Endothelial cell (in vitro differentiated cells): ENCODE measurements around the gene HSD17B12. TPM values are rescaled to one million over a fixed set of nuclear protein-coding genes. Genes with fewer than 3 reads are reported as not detected.

Source experiments
- DNase-seq: peaks from one replicate; pipeline ENCODE4 v3.0.0; 2021; ENCODE audit warnings: low spot score
- H3K27ac Mint-ChIP-seq: one replicate; pipeline ENCODE4 v1.8.0; 2021; ENCODE audit warnings: mixed read lengths, inconsistent platforms; ENCODE audit not compliant: unreplicated experiment
- H3K27me3 Mint-ChIP-seq: one replicate; pipeline ENCODE4 v1.8.0; 2021; ENCODE audit warnings: mild to moderate bottlenecking, moderate library complexity, mixed read lengths, inconsistent platforms; ENCODE audit not compliant: unreplicated experiment
- H3K36me3 Mint-ChIP-seq: one replicate; pipeline ENCODE4 v1.8.0; 2021; ENCODE audit warnings: mild to moderate bottlenecking, low read depth, mixed read lengths, inconsistent platforms; ENCODE audit not compliant: unreplicated experiment
- H3K4me1 Mint-ChIP-seq: one replicate; pipeline ENCODE4 v1.8.0; 2021; ENCODE audit warnings: mild to moderate bottlenecking, mixed read lengths, inconsistent platforms; ENCODE audit not compliant: unreplicated experiment
- H3K4me3 Mint-ChIP-seq: one replicate; pipeline ENCODE4 v1.8.0; 2021; ENCODE audit warnings: mild to moderate bottlenecking, mixed read lengths, inconsistent platforms; ENCODE audit not compliant: unreplicated experiment
- H3K9me3 Mint-ChIP-seq: one replicate; pipeline ENCODE4 v1.8.0; 2021; ENCODE audit warnings: mixed read lengths, inconsistent platforms; ENCODE audit not compliant: unreplicated experiment
- total RNA-seq: library from RNA; stranded (reverse); fragmentation: NEBNext Ultra II Directional; extraction: Animal tissue kit (Norgen Biotek cat#: 25700); gene quantifications from one replicate; pipeline ENCODE4 v1.2.1, GENCODE V29; 2021; ENCODE audit not compliant: unreplicated experiment
- TF ChIP-seq, protein P1 (sequence below): fragments of 200-600 bp; sonication (generic); IDR thresholded peaks from one replicate; pipeline ENCODE4 v1.5.0; 2021; ENCODE audit warnings: antibody characterized with exemption; ENCODE audit not compliant: unreplicated experiment

Gene HSD17B12
- total RNA-seq, 1 donor from 2014 or later: 110 TPM

DNA sequence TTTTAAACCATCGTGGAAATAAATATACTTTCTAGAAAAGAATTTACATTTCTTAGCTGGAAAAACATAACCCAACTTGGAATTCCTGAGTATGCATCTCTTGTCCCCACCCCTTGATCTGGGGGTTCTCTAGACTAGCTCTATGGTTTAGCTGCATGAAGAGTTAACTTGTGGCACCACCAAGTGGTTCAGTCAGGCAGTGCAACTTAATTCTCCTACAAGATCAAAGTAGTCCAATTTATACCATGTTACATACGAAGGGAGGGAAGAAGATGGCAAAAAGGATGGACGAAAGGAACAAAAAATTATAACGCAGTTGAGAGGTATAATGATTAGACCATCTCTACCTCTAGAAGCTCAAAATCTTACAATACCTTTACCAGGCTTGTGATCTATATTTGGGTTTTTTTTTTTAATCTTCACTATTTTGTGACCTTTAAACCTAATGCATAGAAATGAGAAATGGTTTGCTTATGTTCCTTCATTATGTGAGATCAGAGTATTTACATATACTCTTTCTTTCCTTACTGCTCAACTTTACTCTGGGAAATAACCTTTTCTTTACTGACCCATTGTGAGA is 171.6 kb downstream of the HSD17B12 start:
- Mint-ChIP-seq H3K36me3 (no peaks in the 10 kb centered on the region), H3K4me1 (peaks cover under 1% of the 10 kb centered on the region), H3K9me3 (no peaks in the 10 kb centered on the region), H3K27me3 (no peaks in the 10 kb centered on the region), H3K4me3 (no peak overlapping the region), H3K27ac (no peak overlapping the region)
- TF ChIP-seq, protein P1, sequence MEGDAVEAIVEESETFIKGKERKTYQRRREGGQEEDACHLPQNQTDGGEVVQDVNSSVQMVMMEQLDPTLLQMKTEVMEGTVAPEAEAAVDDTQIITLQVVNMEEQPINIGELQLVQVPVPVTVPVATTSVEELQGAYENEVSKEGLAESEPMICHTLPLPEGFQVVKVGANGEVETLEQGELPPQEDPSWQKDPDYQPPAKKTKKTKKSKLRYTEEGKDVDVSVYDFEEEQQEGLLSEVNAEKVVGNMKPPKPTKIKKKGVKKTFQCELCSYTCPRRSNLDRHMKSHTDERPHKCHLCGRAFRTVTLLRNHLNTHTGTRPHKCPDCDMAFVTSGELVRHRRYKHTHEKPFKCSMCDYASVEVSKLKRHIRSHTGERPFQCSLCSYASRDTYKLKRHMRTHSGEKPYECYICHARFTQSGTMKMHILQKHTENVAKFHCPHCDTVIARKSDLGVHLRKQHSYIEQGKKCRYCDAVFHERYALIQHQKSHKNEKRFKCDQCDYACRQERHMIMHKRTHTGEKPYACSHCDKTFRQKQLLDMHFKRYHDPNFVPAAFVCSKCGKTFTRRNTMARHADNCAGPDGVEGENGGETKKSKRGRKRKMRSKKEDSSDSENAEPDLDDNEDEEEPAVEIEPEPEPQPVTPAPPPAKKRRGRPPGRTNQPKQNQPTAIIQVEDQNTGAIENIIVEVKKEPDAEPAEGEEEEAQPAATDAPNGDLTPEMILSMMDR: peak; percentile 77
- DNase-seq: peak; percentile 71

DNA sequence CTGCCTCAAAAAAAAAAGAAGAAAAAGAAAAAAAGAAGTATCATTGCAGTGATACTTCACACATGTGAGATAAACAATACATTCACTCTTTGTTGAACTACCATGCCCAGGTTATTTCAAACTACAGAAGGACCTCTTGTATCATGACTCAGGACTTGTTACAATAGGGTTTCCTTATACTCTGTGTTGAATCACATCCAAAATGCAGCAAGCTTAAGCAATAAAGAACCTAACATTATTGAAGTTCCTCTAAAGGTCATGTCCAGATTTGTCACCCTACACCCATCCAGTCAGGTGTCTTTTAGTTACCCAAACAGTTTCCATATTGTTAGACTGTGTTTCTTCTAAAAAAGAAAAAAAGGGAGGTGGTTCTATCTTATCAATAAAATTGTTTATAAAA is 173.2 kb downstream of the HSD17B12 start:
- no peaks in the 10 kb centered on the region for H3K9me3 Mint-ChIP-seq
- H3K27ac Mint-ChIP-seq: no peak overlapping the region
- TF ChIP-seq, protein P1: no peak
- H3K4me3 Mint-ChIP-seq: no peak overlapping the region
- no peaks in the 10 kb centered on the region for H3K4me1 Mint-ChIP-seq
- no peaks in the 10 kb centered on the region for H3K27me3 Mint-ChIP-seq
- no peaks in the 10 kb centered on the region for H3K36me3 Mint-ChIP-seq
- DNase-seq: no peak

DNA sequence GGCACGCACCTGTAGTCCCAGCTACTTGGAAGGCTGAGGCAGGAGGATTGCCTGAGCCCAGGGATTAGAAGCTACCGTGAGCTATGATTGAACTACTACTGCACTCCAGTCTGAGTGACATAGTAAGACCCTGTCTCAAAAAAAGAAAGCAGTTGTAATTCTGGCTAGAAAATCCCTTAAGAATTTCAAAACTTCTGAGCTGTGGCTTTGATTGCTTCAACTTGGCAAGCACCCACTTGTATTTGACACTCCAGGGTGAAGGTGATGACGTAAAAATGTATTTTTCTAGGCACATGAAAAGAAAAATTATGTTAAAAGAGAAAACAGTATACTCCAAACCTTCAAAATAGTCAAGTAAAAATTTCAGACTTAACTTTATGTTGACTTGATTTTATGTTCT is 176.5 kb downstream of the HSD17B12 start:
- Mint-ChIP-seq H3K4me3 (no peak overlapping the region), H3K36me3 (peaks cover 6% of the 10 kb centered on the region), H3K4me1 (no peaks in the 10 kb centered on the region), H3K27ac (no peak overlapping the region), H3K9me3 (no peaks in the 10 kb centered on the region), H3K27me3 (no peaks in the 10 kb centered on the region)
- TF ChIP-seq, protein P1: no peak
- no peak for DNase-seq

DNA sequence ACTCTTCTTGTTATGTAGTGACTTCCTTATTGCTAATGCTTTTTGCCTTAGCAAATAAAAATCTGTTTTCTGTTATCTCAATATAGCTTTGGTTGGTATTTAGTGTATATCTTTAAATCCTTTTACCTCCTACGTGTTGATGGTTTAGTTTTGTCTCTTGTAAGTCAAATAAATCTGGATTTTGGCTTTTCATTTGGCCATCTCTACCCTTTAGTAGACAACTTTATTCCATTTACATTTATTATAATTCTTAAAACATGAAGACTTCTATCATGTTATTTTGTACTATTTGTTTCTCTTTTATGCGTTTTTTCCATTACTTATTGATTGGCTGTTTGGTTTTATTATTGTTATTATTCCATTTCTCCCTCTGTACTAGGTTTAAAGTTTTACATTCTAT is 180.6 kb downstream of the HSD17B12 start:
- no peaks in the 10 kb centered on the region for H3K27me3 Mint-ChIP-seq
- no peak overlapping the region for H3K27ac Mint-ChIP-seq
- no peaks in the 10 kb centered on the region for H3K9me3 Mint-ChIP-seq
- no peaks in the 10 kb centered on the region for H3K4me1 Mint-ChIP-seq
- H3K4me3 Mint-ChIP-seq: no peak overlapping the region
- H3K36me3 Mint-ChIP-seq: peaks cover 6% of the 10 kb centered on the region
- no peak for DNase-seq
- TF ChIP-seq, protein P1: no peak

DNA sequence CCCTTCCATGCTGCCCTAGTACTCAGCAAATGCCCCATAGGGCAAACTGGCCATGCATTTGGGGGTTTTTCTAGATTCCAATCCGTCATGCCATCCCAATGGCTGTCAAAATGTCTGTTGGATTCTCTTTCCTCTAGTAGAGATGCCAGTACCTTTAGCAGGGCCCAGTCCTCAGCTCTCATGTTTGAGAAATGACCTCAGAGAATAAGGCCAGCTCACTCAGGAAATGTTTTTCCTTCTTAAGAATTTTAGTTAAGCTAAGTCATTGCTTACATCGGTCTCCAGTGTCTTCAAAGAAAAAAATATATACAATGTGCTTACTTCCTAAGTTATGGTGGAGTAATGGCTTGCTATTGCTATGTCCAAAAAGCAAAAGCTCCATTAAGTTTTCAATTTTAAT is 186.0 kb downstream of the HSD17B12 start:
- H3K9me3 Mint-ChIP-seq: no peaks in the 10 kb centered on the region
- no peaks in the 10 kb centered on the region for H3K4me1 Mint-ChIP-seq
- no peak overlapping the region for H3K4me3 Mint-ChIP-seq
- TF ChIP-seq, protein P1: no peak
- no peak overlapping the region for H3K27ac Mint-ChIP-seq
- H3K36me3 Mint-ChIP-seq: no peaks in the 10 kb centered on the region
- H3K27me3 Mint-ChIP-seq: peaks cover 4% of the 10 kb centered on the region
- DNase-seq: no peak
